ENCODE results near the gene ARMC7.

DNA sequence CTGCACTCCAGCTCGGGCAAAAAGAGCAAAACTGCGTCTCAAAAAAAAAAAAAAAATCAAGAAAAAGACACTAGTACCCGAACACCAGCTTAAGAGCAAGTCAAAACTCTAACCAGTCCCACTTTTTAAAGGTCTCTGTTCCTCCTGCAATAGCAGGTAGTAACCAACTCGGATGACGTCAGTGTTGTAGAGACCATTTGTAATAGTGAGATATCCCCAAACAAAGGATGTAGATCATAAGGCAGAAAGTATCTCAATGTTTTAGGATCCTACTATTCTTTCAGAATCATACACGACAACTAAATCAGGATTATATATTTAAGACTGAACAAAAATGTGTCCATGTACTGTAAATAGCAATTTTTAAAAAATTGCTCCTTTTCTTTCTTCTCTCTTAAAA, 42.2 kb downstream of the ARMC7 start:
- TF ChIP-seq, protein P1, sequence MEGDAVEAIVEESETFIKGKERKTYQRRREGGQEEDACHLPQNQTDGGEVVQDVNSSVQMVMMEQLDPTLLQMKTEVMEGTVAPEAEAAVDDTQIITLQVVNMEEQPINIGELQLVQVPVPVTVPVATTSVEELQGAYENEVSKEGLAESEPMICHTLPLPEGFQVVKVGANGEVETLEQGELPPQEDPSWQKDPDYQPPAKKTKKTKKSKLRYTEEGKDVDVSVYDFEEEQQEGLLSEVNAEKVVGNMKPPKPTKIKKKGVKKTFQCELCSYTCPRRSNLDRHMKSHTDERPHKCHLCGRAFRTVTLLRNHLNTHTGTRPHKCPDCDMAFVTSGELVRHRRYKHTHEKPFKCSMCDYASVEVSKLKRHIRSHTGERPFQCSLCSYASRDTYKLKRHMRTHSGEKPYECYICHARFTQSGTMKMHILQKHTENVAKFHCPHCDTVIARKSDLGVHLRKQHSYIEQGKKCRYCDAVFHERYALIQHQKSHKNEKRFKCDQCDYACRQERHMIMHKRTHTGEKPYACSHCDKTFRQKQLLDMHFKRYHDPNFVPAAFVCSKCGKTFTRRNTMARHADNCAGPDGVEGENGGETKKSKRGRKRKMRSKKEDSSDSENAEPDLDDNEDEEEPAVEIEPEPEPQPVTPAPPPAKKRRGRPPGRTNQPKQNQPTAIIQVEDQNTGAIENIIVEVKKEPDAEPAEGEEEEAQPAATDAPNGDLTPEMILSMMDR (IDR thresholded peaks at IDR 0.05): no peak
- no peak for TF ChIP-seq POLR2A (IDR thresholded peaks at IDR 0.05)
